AG04450 (cell line): ENCODE results near the gene GAP43. TPM values are rescaled to one million over a fixed set of nuclear protein-coding genes. Genes with fewer than 3 reads are reported as not detected.

Source experiments
- CTCF ChIA-PET: fragments of 300-600, 350-600 bp; formaldehyde crosslinking; extraction: SDS; loops from one replicate; lab custom pipeline; 2022; ENCODE audit warnings: antibody characterized with exemption, inconsistent platforms; lab: Charles Lee
- POLR2A ChIA-PET: fragments of 350-600 bp; formaldehyde crosslinking; extraction: SDS; loops from one replicate; lab custom pipeline; 2021; ENCODE audit warnings: antibody characterized with exemption, inconsistent platforms; lab: Yijun Ruan, JAX
- DNase-seq: peaks from one replicate; pipeline ENCODE4 v3.0.0-alpha.2; 2011; ENCODE audit warnings: low read depth, low spot score
- H3K27ac ChIP-seq: one replicate; pipeline ENCODE4 v1.5.1; 2012; ENCODE audit warnings: low read depth, low read length, control low read depth
- H3K27me3 ChIP-seq: one replicate; pipeline ENCODE4 v1.6.0; 2012; ENCODE audit warnings: low read length; ENCODE audit not compliant: control insufficient read depth, insufficient read depth
- H3K4me3 ChIP-seq: 2 replicates; pipeline ENCODE4 v1.5.1; 2011; ENCODE audit warnings: mild to moderate bottlenecking, low read depth, low read length, control low read depth
- H3K9me3 ChIP-seq: 2 replicates; pipeline ENCODE4 v1.5.1; 2012; ENCODE audit warnings: low read length; ENCODE audit not compliant: control insufficient read depth, insufficient read depth
- CTCF ChIP-seq: IDR thresholded peaks from 2 replicates; pipeline ENCODE4 v1.5.1; 2011; ENCODE audit warnings: low read depth, low read length, control low read depth, inconsistent platforms
- polyA plus RNA-seq: library from polyadenylated mRNA; depleted of rRNA; stranded (reverse); fragments of >200 nt; gene quantifications from 2 replicates; pipeline ENCODE4 v1.2.3, GENCODE V29; 2011

GAP43 gene
- polyA plus RNA-seq, 1 experiment = 1.3 TPM

- DNase-seq = no peak
- ChIA-PET CTCF (no interaction called here), POLR2A (no interaction called here)
- Histone ChIP-seq H3K27me3 (no peaks in the 10 kb centered on the region), H3K27ac (no peak overlapping the region), H3K9me3 (no peaks in the 10 kb centered on the region), H3K4me3 (no peak overlapping the region)
- no peak for TF ChIP-seq CTCF
Observed at GRCh38 chr3:115580566-115580965, 42.7 kb upstream of the GAP43 start.

- no peak for DNase-seq
- Histone ChIP-seq H3K27me3 (no peaks in the 10 kb centered on the region), H3K9me3 (no peaks in the 10 kb centered on the region), H3K4me3 (no peak overlapping the region), H3K27ac (no peak overlapping the region)
- ChIA-PET CTCF (no interaction called here), POLR2A (no interaction called here)
- no peak for TF ChIP-seq CTCF
Observed at GRCh38 chr3:115581362-115582135, 41.8 kb upstream of the GAP43 start.

GRCh38 chr3:115588201-115589115 is 34.9 kb upstream of the GAP43 start:
- POLR2A ChIA-PET = no interaction called here
- no peak for DNase-seq
- Histone ChIP-seq H3K4me3 (no peak overlapping the region), H3K27me3 (peaks cover 2% of the 10 kb centered on the region), H3K27ac (no peak overlapping the region), H3K9me3 (no peaks in the 10 kb centered on the region)
- CTCF ChIA-PET = interaction anchor here (1.3 kb wide), 1 partner anchor 371 kb away, joined by 4 read pairs; no protein-coding TSS in a partner anchor
- TF ChIP-seq CTCF = no peak

- CTCF ChIA-PET = interaction anchor here (0.7 kb wide), 1 partner anchor 76 kb away, joined by 4 read pairs; no protein-coding TSS in a partner anchor
Observed at GRCh38 chr3:115590873-115591272, 32.4 kb upstream of the GAP43 start.

More at GRCh38 chr3:115590873-115591272, 32.4 kb upstream of the GAP43 start:
- no peak for TF ChIP-seq CTCF
- no peak for DNase-seq
- Histone ChIP-seq H3K9me3 (peaks cover 5% of the 10 kb centered on the region; the same call in 1 of the 2 replicates), H3K4me3 (no peak overlapping the region), H3K27ac (no peak overlapping the region), H3K27me3 (peaks cover 2% of the 10 kb centered on the region)
- POLR2A ChIA-PET = no interaction called here
